ENCODE results near the gene HACD1.
"Not testable (repeated sequence)": the region's sequence is repeated elsewhere in the genome, so short reads cannot be mapped to it uniquely, and the experiment has no call there.

- TF ChIP-seq CTCF, POLR2AphosphoS5 (IDR thresholded peaks at IDR 0.05): not testable (repeated sequence)
Measured at GRCh38 chr10:17587321-17587720, 29.9 kb downstream of the HACD1 start.

Measured in prostate gland (tissue), 2 donors.